ENCODE data around the gene OR4D11.

DNA sequence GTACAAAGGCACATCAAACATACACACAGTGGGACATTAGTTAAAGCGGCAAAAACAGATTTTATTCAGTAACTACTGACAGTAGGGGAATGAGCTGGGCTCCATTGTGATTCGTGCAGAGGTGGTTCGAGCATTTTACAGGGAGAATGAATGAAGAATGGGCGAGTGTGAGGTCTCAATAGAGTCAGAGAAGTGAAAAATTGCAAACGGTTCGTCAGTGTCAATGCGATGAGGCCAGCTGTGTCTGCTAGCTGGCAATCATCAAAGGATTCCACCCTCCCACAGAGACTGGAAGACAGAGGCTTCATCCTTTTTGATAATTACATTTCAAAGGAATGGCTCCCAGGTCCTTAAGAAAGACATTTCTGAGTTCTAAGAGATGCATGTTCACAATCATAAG is 25.3 kb downstream of the OR4D11 start:
- TF ChIP-seq ZC3H10 (CRISPR knock-in tag; IDR thresholded peaks at IDR 0.05) (no peak), ZFP30 (CRISPR knock-in tag; IDR thresholded peaks at IDR 0.05) (no peak), ZNF8 (CRISPR knock-in tag; IDR thresholded peaks at IDR 0.05) (no peak), OSR1 (CRISPR knock-in tag; IDR thresholded peaks at IDR 0.05) (no peak), CSRNP3 (CRISPR knock-in tag; IDR thresholded peaks at IDR 0.05) (no peak)
